Gastrocnemius medialis (tissue), 4 donors: ENCODE measurements around the gene GSX2. TPM values are rescaled to one million over a fixed set of nuclear protein-coding genes. Genes with fewer than 3 reads are reported as not detected.

ENCODE experiments used
- total RNA-seq, 4 donors: library from RNA; depleted of rRNA; stranded (reverse); fragments of >200 nt; gene quantifications; one replicate each; pipeline versions ENCODE4 v1.1.0 to v1.2.3, GENCODE V29; 2016

GSX2 gene
- total RNA-seq, 4 donors from 2014 or later: not detected

Other genes with a start within 250 kb of the GSX2 start
- 10 to 100 TPM; 11.9 to 18.6 (median 15.5) TPM for gene CHIC2, start 35.6 kb upstream of the GSX2 start, total RNA-seq
- 10 to 100 TPM in 3 of 4 donors, 1 to 10 TPM in 1; 9.0 to 42.0 (median 21.8) TPM for gene PDGFRA, start 129.1 kb downstream of the GSX2 start, total RNA-seq